ENCODE results near the gene SERPINA5. TPM values are rescaled to one million over a fixed set of nuclear protein-coding genes. Genes with fewer than 3 reads are reported as not detected.

Gene SERPINA5
- total and polyA plus RNA-seq, 2 of the 13 experiments (the other 11 are each of a cell fraction or from before 2014, with no cell fraction given): 449 to 498 TPM

DNA sequence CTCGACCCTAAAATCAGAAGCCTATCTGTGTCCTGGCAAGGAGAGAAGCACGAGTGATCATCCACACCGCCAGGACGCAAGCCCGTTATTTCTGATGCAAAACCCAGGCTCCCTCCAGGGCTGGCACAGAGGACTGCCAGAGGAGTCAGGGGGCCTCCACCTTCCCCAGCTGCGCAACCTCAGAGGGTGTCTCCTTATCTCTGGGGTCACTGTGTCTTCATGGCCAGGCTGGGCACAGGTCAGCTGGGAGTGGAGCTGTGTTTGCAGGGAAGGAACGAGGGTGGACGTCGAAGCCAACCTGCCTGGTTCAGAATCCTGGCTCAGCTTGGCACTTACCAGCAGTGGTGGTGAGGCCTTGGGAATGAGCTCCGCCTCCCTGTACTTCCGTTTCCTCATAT, 18.9 kb downstream of the SERPINA5 start (continued):
- TF ChIP-seq NFAT5 (CRISPR knock-in tag; IDR thresholded peaks at IDR 0.05) (no peak), ZNF547 (CRISPR knock-in tag; IDR thresholded peaks at IDR 0.05) (no peak), STAT5B (CRISPR knock-in tag; IDR thresholded peaks at IDR 0.05) (0 out of 2 replicates have a peak, but pooled peaks have one; percentile 5), ZMYM2 (CRISPR knock-in tag; IDR thresholded peaks at IDR 0.05) (peak; percentile 36; the same call in 1 of the 2 replicates), ELF4 (CRISPR knock-in tag; IDR thresholded peaks at IDR 0.05; ENCODE audit: borderline replicate concordance) (0 out of 2 replicates have a peak, but pooled peaks have one; percentile 11), ZNF503 (CRISPR knock-in tag; IDR thresholded peaks at IDR 0.05) (no peak), RORA (CRISPR knock-in tag; IDR thresholded peaks at IDR 0.05) (no peak), SP1 (IDR thresholded peaks at IDR 0.05) (no peak), SP1 (CRISPR knock-in tag; IDR thresholded peaks at IDR 0.05) (no peak), NCOA1 (CRISPR knock-in tag; IDR thresholded peaks at IDR 0.05) (no peak), MXD3 (CRISPR knock-in tag; IDR thresholded peaks at IDR 0.05) (no peak), ZNF430 (CRISPR knock-in tag; IDR thresholded peaks at IDR 0.05) (peak; percentile 79; the same call in 1 of the 2 replicates), E2F2 (CRISPR knock-in tag; IDR thresholded peaks at IDR 0.05; ENCODE audit: borderline replicate concordance) (0 out of 2 replicates have a peak, but pooled peaks have one; percentile 20), SOX6 (IDR thresholded peaks at IDR 0.05) (no peak), SOX6 (CRISPR knock-in tag; IDR thresholded peaks at IDR 0.05) (no peak), EED (CRISPR knock-in tag; IDR thresholded peaks at IDR 0.05) (0 out of 2 replicates have a peak, but pooled peaks have one; percentile 24)
- TF ChIP-seq, protein P1, sequence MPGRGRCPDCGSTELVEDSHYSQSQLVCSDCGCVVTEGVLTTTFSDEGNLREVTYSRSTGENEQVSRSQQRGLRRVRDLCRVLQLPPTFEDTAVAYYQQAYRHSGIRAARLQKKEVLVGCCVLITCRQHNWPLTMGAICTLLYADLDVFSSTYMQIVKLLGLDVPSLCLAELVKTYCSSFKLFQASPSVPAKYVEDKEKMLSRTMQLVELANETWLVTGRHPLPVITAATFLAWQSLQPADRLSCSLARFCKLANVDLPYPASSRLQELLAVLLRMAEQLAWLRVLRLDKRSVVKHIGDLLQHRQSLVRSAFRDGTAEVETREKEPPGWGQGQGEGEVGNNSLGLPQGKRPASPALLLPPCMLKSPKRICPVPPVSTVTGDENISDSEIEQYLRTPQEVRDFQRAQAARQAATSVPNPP (CRISPR knock-in tag; IDR thresholded peaks at IDR 0.05): no peak
